Kidney (tissue), 14 donors: ENCODE measurements around the gene GPBAR1. TPM values are rescaled to one million over a fixed set of nuclear protein-coding genes. Genes with fewer than 3 reads are reported as not detected.

Source experiments
- DNase-seq, 5 donors: peaks; one replicate each; pipeline ENCODE4 v3.0.0-alpha.2; 2013 to 2020
- FAIRE-seq: peaks from 2 replicates; lab custom pipeline; 2012; peaks lifted over from hg19 to GRCh38; lab: Jason Lieb, UNC
- H3K27ac ChIP-seq, 2 donors: one replicate each; pipeline ENCODE4 v1.7.0; 2013; ENCODE audit warnings: low read depth in 2 of 2, low read length in 2 of 2, inconsistent platforms in 1 of 2
- H3K27me3 ChIP-seq: one replicate; pipeline ENCODE4 v1.7.1; 2013; ENCODE audit warnings: low read length, inconsistent platforms; ENCODE audit not compliant: control insufficient read depth, insufficient read depth
- H3K36me3 ChIP-seq, 3 donors: one replicate each; pipeline versions ENCODE4 v1.7.0 to v1.7.1; 2013; ENCODE audit warnings: low read length in 3 of 3, control low read depth in 1 of 3, inconsistent platforms in 1 of 3; ENCODE audit not compliant: insufficient read depth in 3 of 3, control insufficient read depth in 2 of 3
- H3K4me1 ChIP-seq, 3 donors: one replicate each; pipeline versions ENCODE4 v1.7.0 to v1.7.1; 2013; ENCODE audit warnings: low read length in 3 of 3, inconsistent platforms in 1 of 3, low read depth in 1 of 3; ENCODE audit not compliant: control insufficient read depth in 2 of 3, insufficient read depth in 2 of 3
- H3K4me3 ChIP-seq, 3 donors: one replicate each; pipeline versions ENCODE4 v1.7.0 to v1.8.1; 2013; ENCODE audit warnings: low read length in 3 of 3, control low read depth in 1 of 3, inconsistent platforms in 1 of 3
- H3K9ac ChIP-seq, 3 donors: one replicate each; pipeline versions ENCODE4 v1.7.0 to v1.7.1; 2013; ENCODE audit warnings: low read length in 3 of 3, control low read depth in 1 of 3, inconsistent platforms in 1 of 3
- H3K9me3 ChIP-seq, 3 donors: one replicate each; pipeline versions ENCODE4 v1.7.0 to v1.7.1; 2013; ENCODE audit warnings: low read length in 3 of 3, control low read depth in 1 of 3, inconsistent platforms in 1 of 3; ENCODE audit not compliant: control insufficient read depth in 2 of 3, insufficient read depth in 1 of 3
- CTCF ChIP-seq: IDR thresholded peaks from 3 replicates; pipeline ENCODE4 v1.5.1; 2012; ENCODE audit warnings: mild to moderate bottlenecking, moderate library complexity, borderline replicate concordance; ENCODE audit not compliant: insufficient read depth; ENCODE audit errors: extremely low read depth
- intact Hi-C: fragments of 100-400 bp; cut with DNase I; formaldehyde crosslinking; loops from one replicate; pipeline ENCODE4 v1.11.1; 2022
- polyA plus RNA-seq: library from polyadenylated mRNA; stranded (reverse); fragments of 350-450 nt; fragmentation: Illumina TruSeq; extraction: RNeasy Lipid Tissue Mini Kit (QIAGEN cat#74804); gene quantifications from one replicate; pipeline ENCODE4 v1.2.3, GENCODE V29; 2014; ENCODE audit warnings: low read depth, low replicate concordance; ENCODE audit not compliant: insufficient read depth
- total RNA-seq: library from RNA; stranded (reverse); fragmentation: NEBNext Ultra II Directional; extraction: Animal tissue kit (Norgen Biotek cat#: 25700); gene quantifications from one replicate; pipeline ENCODE4 v1.2.1, GENCODE V29; 2021
- donor health status: control.
- donor health status: control.
- donor health status: control.
- donor health status: control.
- donor health status: control.
- donor health status: DM: yes; HTN: yes; CAD: no.
- donor health status: Normal renal cell carcinoma (clear cell type).

Gene GPBAR1
- total and polyA plus RNA-seq, 2 donors from 2014 or later, result 3.2 to 6.0 TPM

GRCh38 chr2:218294430-218295022 is 33.7 kb downstream of the GPBAR1 start:
- no peaks in the 10 kb centered on the region for H3K27me3 ChIP-seq
- TF ChIP-seq CTCF, result no peak
- H3K9ac ChIP-seq, result peak overlapping the region in 1 of 3 donors; percentile 29
- DNase-seq (peak in 2 of 5 donors; percentile 46 to 56), FAIRE-seq (no peak)
- H3K4me1 ChIP-seq, result peaks cover 8 to 35% (median 33%) of the 10 kb centered on the region in 3 donors
- H3K9me3 ChIP-seq, result no peaks in the 10 kb centered on the region
- H3K36me3 ChIP-seq, result no peaks in the 10 kb centered on the region
- intact Hi-C loops, result loop anchor here (10.0 kb wide), 1 partner anchor 100 kb away; the partner anchor contains the start of gene CTDSP1
- peak overlapping the region; percentile 41 to 77 for H3K27ac ChIP-seq
- H3K4me3 ChIP-seq, result no peak overlapping the region

- TF ChIP-seq CTCF, result no peak
- H3K9me3 ChIP-seq, result no peaks in the 10 kb centered on the region
- H3K9ac ChIP-seq, result peak overlapping the region in 1 of 3 donors; percentile 29
- intact Hi-C loops, result loop anchor here (10.0 kb wide), 1 partner anchor 100 kb away; the partner anchor contains the start of gene CTDSP1
- FAIRE-seq, result no peak
- peak in 2 of 5 donors; percentile 80 to 85 for DNase-seq
- H3K4me3 ChIP-seq, result no peak overlapping the region
- H3K27me3 ChIP-seq, result no peaks in the 10 kb centered on the region
- peaks cover 3 to 31% (median 29%) of the 10 kb centered on the region in 3 donors for H3K4me1 ChIP-seq
- peak overlapping the region; percentile 41 to 77 for H3K27ac ChIP-seq
- H3K36me3 ChIP-seq, result no peaks in the 10 kb centered on the region
Measured at GRCh38 chr2:218295029-218295428, 34.2 kb downstream of the GPBAR1 start.

GRCh38 chr2:218296200-218296599 is 35.4 kb downstream of the GPBAR1 start:
- peaks cover 0 to 20% (median 17%) of the 10 kb centered on the region in 3 donors for H3K4me1 ChIP-seq
- H3K27me3 ChIP-seq, result no peaks in the 10 kb centered on the region
- no peaks in the 10 kb centered on the region for H3K36me3 ChIP-seq
- intact Hi-C loops, result loop anchor here (10.0 kb wide), 1 partner anchor 99 kb away; the partner anchor contains the start of gene CTDSP1
- TF ChIP-seq CTCF, result no peak
- no peak for DNase-seq
- no peak for FAIRE-seq
- H3K4me3 ChIP-seq, result no peak overlapping the region
- peak overlapping the region in 1 of 2 donors; percentile 22 for H3K27ac ChIP-seq
- H3K9ac ChIP-seq, result no peak overlapping the region
- no peaks in the 10 kb centered on the region for H3K9me3 ChIP-seq
